Measurements from ENCODE around the gene THAP3. TPM values are rescaled to one million over a fixed set of nuclear protein-coding genes. Genes with fewer than 3 reads are reported as not detected.
A peak's percentile ranks its signal among the peaks of the same experiment; 100 is the strongest.

The THAP3 gene
- total RNA-seq, 4 donors from 2014 or later: 35.0 to 39.8 (median 37.1) TPM

DNA sequence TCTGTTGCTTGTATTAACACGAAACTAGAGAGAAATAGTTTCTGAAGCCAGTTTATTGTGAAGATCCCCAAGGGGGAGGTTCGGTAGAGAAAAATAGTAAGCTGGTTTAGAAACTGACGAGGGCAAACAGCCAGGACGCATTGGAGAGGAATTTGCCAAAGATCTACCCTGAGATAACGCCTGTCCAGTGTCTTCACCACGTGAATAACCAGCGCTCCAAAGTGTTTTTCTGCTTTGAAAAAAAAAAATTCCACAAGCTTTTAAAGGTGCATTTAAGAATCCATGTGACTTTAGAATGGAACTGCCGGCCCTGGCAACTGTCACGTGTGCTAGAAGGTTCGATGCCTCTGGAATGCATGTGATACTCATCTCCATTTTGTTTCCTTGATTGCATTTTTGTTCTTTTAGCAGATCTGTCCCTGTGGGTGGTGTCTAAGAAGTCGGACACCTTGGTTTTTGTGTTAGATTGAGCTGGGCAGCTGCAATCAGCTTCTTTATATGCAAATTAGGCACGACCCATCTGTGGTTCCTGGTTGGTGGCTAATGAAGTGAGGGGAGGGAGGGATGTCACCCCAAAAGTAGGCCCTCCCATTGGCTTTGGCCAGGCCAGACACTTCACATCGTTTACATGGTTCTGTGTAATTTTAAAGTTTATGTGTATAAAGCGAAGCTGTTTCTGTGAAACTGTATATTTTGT lies 1.3 kb upstream of the THAP3 start:
- H3K4me3 ChIP-seq: no peak overlapping the region
- H3K9me3 ChIP-seq: no peaks in the 10 kb centered on the region
- TF ChIP-seq POLR2A (IDR thresholded peaks at IDR 0.05): no peak
- DNase-seq (ENCODE audit: low spot score in 2 of 2): no peak
- H3K4me1 ChIP-seq: peaks cover 0 to 33% (median 17%) of the 10 kb centered on the region in 4 donors
- H3K27me3 ChIP-seq: no peaks in the 10 kb centered on the region
- 72 to 81% methylated on average over 14 of the region's 14 CpGs for WGBS, 2 donors
- no peak overlapping the region for H3K27ac ChIP-seq
- peaks cover 0 to 71% (median 0%) of the 10 kb centered on the region in 3 donors for H3K36me3 ChIP-seq

DNA sequence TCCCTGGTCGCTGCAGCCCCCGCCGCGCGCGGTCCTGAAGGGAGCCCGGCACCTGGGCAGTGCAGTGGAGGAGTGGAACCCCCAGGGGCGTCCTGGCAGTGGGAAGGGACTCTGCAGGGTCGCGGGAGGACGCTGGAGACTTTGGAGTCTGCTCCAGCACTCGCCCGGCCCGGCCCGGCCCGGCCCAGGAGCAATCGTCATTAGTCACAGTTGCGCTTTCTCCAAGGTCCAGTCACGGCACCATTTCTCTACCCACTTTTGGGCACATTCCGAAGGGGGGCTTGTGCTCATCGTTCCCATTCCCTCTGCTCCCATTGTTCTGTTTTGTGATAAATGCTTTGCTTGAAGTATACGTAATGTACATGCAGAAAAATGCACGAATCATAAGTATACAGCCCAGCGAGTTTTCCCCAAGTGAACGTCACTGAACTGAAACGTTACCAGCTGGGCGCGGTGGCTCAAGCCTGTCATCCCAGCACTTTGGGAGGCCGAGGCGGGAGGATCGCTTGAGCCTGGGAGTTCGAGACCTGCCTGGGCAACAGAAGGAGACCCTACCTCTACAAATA lies 999 bp downstream of the THAP3 start:
- DNase-seq (ENCODE audit: low spot score in 2 of 2): no peak
- H3K27me3 ChIP-seq: no peaks in the 10 kb centered on the region
- H3K36me3 ChIP-seq: peaks cover 0 to 71% (median 6%) of the 10 kb centered on the region in 3 donors
- H3K4me1 ChIP-seq: peaks cover 0 to 33% (median 17%) of the 10 kb centered on the region in 4 donors
- TF ChIP-seq POLR2A (IDR thresholded peaks at IDR 0.05) (no peak), EP300 (IDR thresholded peaks at IDR 0.05) (no peak)
- TF ChIP-seq, protein P1, sequence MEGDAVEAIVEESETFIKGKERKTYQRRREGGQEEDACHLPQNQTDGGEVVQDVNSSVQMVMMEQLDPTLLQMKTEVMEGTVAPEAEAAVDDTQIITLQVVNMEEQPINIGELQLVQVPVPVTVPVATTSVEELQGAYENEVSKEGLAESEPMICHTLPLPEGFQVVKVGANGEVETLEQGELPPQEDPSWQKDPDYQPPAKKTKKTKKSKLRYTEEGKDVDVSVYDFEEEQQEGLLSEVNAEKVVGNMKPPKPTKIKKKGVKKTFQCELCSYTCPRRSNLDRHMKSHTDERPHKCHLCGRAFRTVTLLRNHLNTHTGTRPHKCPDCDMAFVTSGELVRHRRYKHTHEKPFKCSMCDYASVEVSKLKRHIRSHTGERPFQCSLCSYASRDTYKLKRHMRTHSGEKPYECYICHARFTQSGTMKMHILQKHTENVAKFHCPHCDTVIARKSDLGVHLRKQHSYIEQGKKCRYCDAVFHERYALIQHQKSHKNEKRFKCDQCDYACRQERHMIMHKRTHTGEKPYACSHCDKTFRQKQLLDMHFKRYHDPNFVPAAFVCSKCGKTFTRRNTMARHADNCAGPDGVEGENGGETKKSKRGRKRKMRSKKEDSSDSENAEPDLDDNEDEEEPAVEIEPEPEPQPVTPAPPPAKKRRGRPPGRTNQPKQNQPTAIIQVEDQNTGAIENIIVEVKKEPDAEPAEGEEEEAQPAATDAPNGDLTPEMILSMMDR (IDR thresholded peaks at IDR 0.05): no peak
- peak overlapping the region; percentile 80 to 91 (median 84) for H3K27ac ChIP-seq
- H3K4me3 ChIP-seq: peak overlapping the region; percentile 66 to 84 (median 74)
- 6 to 7% methylated on average over 18 to 31 of the region's 32 CpGs for WGBS, 2 donors
- H3K9me3 ChIP-seq: no peaks in the 10 kb centered on the region

DNA sequence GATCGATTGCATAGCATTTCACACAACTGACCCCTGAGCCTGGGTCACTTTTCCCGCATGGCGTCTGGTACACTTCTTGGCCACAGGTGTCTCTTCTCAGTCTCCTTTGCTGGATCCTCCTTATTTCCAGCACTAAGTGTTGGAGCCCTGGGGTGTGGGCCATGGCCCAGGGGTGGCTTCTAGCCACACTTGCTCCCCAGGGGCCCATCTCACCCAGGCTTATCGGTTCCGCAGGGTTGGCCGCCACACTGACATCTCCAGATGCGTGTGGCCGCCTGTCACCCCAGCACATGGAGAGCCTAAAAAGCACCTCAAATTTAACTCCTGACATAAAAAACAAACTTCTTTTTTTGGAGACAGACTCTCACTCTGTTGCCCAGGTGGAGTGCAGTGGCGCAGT lies 2.4 kb downstream of the THAP3 start:
- Histone ChIP-seq H3K9me3 (no peaks in the 10 kb centered on the region), H3K4me1 (peaks cover 0 to 33% (median 17%) of the 10 kb centered on the region in 4 donors), H3K27ac (no peak overlapping the region), H3K36me3 (peaks cover 0 to 71% (median 6%) of the 10 kb centered on the region in 3 donors), H3K4me3 (no peak overlapping the region), H3K27me3 (no peaks in the 10 kb centered on the region)
- no peak for DNase-seq (ENCODE audit: low spot score in 2 of 2)
- 93 to 96% methylated on average over 9 of the region's 9 CpGs for WGBS, 2 donors
- TF ChIP-seq, protein P1 (IDR thresholded peaks at IDR 0.05): no peak
- TF ChIP-seq EP300 (IDR thresholded peaks at IDR 0.05): no peak
- TF ChIP-seq POLR2A (IDR thresholded peaks at IDR 0.05): no peak

DNA sequence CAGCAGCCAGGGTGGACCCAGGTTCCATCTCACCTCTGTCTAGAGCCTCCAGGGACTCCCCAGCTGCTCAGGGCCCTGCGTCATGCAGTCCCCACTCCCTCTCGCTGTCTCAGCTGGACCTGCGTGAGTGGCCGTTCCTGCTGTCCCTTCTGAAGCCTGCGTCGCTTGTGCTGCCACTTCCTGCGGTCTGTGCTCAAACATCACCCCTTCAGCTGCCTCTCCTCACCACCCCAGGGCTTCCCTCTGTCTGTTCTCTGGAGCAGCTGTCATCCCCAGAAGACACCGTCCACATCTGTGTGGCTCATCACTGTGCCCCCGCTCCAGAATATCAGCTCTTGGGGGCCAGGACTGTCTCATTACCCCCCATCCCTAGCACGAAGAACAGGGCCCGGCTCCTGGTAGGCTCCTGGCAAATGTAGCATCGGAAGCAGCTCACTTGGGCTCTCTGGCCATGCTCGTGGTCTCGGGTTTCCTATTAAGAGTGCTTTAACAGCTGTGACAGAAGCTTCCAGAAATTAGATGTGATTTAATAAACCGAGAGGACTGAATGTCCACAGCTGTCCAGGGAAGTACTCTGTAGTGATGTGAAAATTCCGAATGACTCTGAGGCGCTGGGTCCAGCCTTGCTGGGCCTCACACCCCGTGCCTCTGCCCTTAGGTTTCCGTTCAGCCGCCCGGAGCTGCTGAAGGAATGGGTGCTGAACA lies 3.3 kb downstream of the THAP3 start:
- Histone ChIP-seq H3K4me3 (no peak overlapping the region), H3K9me3 (no peaks in the 10 kb centered on the region), H3K36me3 (peaks cover 0 to 71% (median 14%) of the 10 kb centered on the region in 3 donors), H3K27me3 (no peaks in the 10 kb centered on the region), H3K27ac (no peak overlapping the region), H3K4me1 (peaks cover 0 to 33% (median 17%) of the 10 kb centered on the region in 4 donors)
- TF ChIP-seq, protein P1 (IDR thresholded peaks at IDR 0.05): no peak
- TF ChIP-seq EP300 (IDR thresholded peaks at IDR 0.05): no peak
- TF ChIP-seq POLR2A (IDR thresholded peaks at IDR 0.05): no peak
- no peak for DNase-seq (ENCODE audit: low spot score in 2 of 2)
- 89 to 96% methylated on average over 21 of the region's 21 CpGs for WGBS, 2 donors

DNA sequence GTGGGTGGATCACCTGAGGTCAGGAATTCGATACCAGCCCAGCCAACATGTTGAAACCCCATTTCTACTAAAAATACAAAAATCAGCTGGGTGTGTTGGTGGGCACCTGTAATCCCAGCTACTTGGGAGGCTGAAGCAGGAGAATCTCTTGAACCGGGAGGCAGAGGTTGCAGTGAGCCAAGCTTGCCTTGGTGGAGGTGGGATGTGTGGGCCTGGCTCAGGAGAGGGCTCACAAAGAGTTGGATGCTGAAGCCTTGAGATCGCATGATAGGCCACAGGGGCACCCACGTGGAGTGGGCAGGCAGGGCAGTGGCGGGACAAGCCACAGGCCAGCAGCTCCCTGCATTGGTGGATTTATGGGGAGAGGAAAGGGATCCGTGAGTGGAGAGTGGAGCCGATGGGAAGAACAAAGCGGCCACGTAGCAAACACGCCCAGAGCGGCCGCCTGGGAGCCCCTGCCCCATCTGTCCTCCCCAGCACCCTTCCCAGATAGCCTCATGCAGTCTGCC lies 4.4 kb downstream of the THAP3 start:
- 91 to 95% methylated on average over 12 of the region's 12 CpGs for WGBS, 2 donors
- Histone ChIP-seq H3K4me3 (no peak overlapping the region), H3K9me3 (no peaks in the 10 kb centered on the region), H3K4me1 (peaks cover 0 to 30% (median 17%) of the 10 kb centered on the region in 4 donors), H3K27ac (no peak overlapping the region), H3K36me3 (peaks cover 0 to 73% (median 14%) of the 10 kb centered on the region in 3 donors), H3K27me3 (no peaks in the 10 kb centered on the region)
- DNase-seq (ENCODE audit: low spot score in 2 of 2): no peak
- TF ChIP-seq POLR2A (IDR thresholded peaks at IDR 0.05): no peak
- no peak for TF ChIP-seq EP300 (IDR thresholded peaks at IDR 0.05)
- TF ChIP-seq, protein P1 (IDR thresholded peaks at IDR 0.05): no peak

Data from tibial nerve (tissue), 4 donors.